HG02852 (cell line): ENCODE measurements around the gene CCDC102A.

Experiments used
- ATAC-seq: cut with Tn5 transposase; IDR thresholded peaks from one replicate; pipeline ENCODE4 v1.9.1; 2021; ENCODE audit warnings: mild to moderate bottlenecking, moderate library complexity; ENCODE audit not compliant: unreplicated experiment

The CCDC102A gene

GRCh38 chr16:57480754-57481230, 55.6 kb downstream of the CCDC102A start:
- ATAC-seq: no peak

- no peak for ATAC-seq
Measured at GRCh38 chr16:57479976-57480753, 56.2 kb downstream of the CCDC102A start.

- no peak for ATAC-seq
Measured at GRCh38 chr16:57479205-57479975, 57.0 kb downstream of the CCDC102A start.

- no peak for ATAC-seq
Measured at GRCh38 chr16:57478396-57479204, 57.8 kb downstream of the CCDC102A start.

- no peak for ATAC-seq
Measured at GRCh38 chr16:57477531-57478202, 58.7 kb downstream of the CCDC102A start.

- no peak for ATAC-seq
Measured at GRCh38 chr16:57476546-57477410, 59.6 kb downstream of the CCDC102A start.

GRCh38 chr16:57475711-57476339, 60.5 kb downstream of the CCDC102A start:
- peak; percentile 96 for ATAC-seq

- ATAC-seq: no peak
Measured at GRCh38 chr16:57474671-57475661, 61.4 kb downstream of the CCDC102A start.

- ATAC-seq: no peak
Measured at GRCh38 chr16:57473906-57474305, 62.5 kb downstream of the CCDC102A start.

GRCh38 chr16:57473176-57473840, 63.1 kb downstream of the CCDC102A start:
- no peak for ATAC-seq

- no peak for ATAC-seq
Measured at GRCh38 chr16:57472665-57473060, 63.7 kb downstream of the CCDC102A start.

- no peak for ATAC-seq
Measured at GRCh38 chr16:57471852-57472664, 64.3 kb downstream of the CCDC102A start.

GRCh38 chr16:57471209-57471608, 65.2 kb downstream of the CCDC102A start:
- ATAC-seq: no peak

- ATAC-seq: no peak
Measured at GRCh38 chr16:57470711-57471110, 65.7 kb downstream of the CCDC102A start.

GRCh38 chr16:57469917-57470470, 66.4 kb downstream of the CCDC102A start:
- no peak for ATAC-seq

GRCh38 chr16:57469046-57469445, 67.3 kb downstream of the CCDC102A start:
- ATAC-seq: no peak
